Stimulated activated CD8-positive, alpha-beta memory T cell treated with anti-CD3 and anti-CD28 coated beads, Interleukin-15, amount 100 ng/mL, for 4 hours (primary cell): ENCODE measurements around the gene DFFA.
"Not testable (repeated sequence)": the region's sequence is repeated elsewhere in the genome, so short reads cannot be mapped to it uniquely, and the experiment has no call there.

Experiments
- DNase-seq, 2 donors: peaks; one replicate each; pipeline ENCODE4 v3.0.0-alpha.2; 2020; ENCODE audit warnings: low read depth in 2 of 2

Gene DFFA

DNA sequence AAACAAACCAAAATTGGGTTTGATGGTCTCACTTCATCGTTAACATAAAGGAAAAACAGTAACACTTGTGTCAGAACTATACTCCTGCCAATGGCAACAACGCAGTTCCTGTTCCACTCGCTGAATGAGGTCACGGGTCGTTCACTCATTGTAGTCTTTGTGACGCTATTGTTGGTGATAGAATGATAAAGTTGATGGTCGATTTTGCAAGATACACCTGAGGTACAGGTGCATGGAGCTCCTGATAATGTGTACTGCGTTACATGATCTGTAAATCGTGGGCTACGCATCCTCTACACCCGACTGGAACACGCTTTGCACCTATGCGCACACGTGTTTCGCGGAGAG, 42.5 kb downstream of the DFFA start:
- DNase-seq: no peak

DNA sequence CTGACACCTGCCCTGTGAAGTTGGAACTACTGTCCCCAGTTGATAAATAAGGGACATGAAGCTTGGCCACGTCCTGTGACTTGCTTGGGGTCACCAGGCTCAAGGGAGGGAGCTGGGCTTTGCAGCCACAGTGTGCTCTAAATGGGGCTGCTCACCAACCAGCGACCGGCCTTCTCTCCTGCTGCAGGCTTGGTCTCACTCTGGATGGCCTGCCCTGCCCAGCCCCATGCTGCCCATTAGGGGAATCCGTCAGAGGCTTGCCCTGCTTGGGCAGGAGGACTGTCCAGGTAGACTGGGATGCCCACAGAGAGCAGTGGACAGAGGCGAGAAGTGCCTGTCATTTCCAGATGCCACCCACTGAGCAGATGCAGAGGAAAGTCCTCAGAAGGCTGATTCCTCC, 43.3 kb downstream of the DFFA start:
- DNase-seq: no peak

DNA sequence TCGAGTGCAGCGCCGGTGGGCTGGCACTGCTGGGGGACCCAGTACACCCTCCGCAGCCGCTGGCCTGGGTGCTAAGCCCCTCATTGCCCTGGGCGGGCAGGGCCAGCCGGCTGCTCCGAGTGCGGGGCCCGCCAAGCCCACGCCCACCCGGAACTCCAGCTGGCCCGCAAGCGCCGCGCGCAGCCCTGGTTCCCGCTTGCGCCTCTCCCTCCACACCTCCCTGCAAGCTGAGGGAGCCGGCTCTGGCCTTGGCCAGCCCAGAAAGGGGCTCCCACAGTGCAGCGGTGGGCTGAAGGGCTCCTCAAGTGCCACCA, 45.8 kb downstream of the DFFA start:
- not testable (repeated sequence) for DNase-seq

DNA sequence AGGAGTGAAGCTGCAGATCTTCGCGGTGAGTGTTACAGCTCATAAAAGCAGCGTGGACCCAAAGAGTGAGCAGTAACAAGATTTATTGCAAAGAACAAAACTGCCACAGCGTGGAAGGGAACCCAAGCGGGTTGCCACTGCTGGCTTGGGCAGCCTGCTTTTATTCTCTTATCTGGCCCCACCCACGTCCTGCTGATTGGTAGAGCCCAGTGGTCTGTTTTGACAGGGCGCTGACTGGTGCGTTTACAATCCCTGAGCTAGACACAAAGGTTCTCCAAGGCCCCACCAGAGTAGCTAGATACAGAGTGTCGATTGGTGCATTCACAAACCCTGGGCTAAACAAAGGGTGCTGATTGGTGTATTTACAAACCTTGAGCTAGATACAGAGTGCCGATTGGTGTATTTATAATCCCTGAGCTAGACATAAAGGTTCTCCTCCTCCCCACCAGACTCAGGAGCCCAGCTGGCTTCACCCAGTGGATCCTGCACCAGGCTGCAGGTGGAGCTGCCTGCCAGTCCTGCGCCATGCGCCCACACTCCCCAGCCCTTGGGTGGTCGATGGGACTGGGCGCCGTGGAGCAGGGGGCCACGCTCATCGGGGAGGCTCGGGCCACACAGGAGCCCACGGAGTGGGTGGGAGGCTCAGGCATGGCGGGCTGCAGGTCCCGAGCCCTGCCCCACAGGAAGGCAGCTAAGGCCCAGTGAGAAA, 46.3 kb downstream of the DFFA start:
- DNase-seq: not testable (repeated sequence)

DNA sequence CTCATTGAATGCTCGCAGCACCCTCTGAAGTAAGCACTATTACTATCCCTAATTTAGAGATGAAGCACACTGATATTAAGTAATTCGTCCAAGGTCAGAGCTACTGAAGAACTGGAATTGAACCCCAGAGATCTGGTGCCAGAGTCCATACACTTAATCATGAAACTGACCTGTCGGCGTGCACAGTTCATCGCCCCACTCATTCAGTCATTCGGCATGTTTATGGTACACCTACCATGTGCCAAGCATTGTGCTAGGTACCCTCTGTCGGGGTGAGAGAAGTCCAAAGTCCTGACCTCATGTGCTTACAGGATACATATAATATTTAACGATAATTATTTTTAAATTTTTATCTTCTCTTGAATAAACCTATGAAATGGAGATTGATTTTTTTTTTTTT, 47.7 kb downstream of the DFFA start:
- DNase-seq: no peak

DNA sequence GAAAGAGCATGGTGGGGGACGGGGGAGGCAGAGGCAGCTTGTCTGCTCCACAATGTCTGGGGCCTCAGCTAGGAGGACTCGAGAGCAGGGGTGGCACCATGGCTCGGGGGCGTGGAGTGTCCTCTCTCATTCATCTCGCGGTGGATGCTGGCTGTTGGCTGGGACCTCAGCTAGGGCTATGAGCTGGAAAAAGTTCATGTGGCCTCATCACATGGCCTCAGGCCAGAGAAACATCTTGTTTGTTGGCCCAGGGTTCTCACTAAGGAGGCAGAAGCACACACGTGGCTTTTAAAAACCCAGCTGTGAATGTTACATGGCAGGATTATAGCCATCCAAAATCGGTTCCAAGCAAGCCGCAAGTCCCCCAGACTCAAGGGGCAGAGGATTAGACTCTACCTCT, 48.3 kb downstream of the DFFA start:
- no peak for DNase-seq

DNA sequence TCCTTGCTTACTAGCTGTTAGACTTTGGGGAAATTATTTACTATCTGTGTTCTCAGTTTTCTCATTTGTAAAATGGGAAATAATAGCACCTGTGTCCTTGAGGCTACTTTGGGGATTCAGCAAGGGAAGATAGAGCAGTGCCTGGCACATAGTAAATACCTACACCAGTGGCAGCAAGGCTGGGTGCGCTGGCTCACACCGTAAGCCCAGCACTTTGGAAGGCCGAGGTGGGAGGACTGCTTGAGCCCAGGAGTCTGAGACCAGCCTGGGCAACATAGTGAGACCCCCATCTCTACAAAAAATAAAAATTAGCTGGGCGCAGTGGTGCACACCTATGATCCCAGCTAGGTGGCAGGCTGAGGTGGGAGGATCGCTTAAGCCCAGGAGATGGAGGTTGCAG, 50.7 kb downstream of the DFFA start:
- DNase-seq: no peak

DNA sequence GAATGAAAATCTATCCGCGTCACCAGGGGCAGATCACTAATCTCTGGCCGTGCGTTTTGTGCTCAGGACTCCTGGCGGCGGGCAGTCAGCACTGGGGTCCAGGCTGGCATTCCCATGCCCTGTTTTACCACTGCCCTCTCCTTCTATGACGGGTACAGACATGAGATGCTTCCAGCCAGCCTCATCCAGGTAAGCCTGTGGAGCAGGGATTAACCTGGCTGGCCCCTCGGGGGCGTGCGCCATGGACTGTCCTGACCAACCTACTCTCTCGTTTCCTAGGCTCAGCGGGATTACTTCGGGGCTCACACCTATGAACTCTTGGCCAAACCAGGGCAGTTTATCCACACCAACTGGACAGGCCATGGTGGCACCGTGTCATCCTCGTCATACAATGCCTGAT, 53.0 kb downstream of the DFFA start:
- no peak for DNase-seq

DNA sequence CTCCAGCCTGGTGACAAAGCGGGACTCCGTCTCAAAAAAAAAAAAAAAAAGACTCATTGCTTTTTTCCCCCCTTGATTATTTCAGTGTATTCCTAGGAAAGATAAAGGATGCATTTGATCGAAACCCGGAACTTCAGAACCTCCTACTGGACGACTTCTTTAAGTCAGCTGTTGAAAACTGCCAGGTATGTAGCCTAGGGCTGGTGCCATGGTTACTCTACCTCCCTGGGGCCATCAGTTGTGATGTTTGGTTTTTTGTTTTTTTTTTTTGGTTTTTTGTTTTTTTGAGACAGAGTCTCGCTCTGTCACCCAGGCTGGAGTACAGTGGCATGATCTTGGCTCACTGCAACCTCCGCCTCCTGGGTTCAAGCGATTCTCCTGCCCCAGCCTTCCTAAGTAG, 53.6 kb downstream of the DFFA start:
- DNase-seq: not testable (repeated sequence)

DNA sequence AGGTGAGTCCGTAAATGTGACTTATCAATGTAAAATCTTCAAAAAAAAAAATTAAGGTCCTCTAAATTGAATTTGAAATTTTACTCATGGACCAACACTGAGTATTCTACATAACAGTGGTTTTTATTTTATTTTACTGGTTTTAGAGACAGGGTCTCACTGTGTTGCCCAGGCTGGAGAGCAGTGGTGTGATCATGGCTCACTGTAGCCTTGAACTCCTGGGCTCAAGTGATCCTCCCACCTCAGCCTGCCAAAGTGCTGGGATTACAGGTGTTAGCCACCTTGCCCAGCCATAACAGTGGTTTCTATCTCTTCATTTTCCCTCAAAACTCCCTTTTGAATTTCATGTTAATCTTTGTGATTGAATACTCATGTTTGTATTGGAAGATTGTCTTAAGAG, 56.4 kb downstream of the DFFA start:
- DNase-seq: not testable (repeated sequence)

DNA sequence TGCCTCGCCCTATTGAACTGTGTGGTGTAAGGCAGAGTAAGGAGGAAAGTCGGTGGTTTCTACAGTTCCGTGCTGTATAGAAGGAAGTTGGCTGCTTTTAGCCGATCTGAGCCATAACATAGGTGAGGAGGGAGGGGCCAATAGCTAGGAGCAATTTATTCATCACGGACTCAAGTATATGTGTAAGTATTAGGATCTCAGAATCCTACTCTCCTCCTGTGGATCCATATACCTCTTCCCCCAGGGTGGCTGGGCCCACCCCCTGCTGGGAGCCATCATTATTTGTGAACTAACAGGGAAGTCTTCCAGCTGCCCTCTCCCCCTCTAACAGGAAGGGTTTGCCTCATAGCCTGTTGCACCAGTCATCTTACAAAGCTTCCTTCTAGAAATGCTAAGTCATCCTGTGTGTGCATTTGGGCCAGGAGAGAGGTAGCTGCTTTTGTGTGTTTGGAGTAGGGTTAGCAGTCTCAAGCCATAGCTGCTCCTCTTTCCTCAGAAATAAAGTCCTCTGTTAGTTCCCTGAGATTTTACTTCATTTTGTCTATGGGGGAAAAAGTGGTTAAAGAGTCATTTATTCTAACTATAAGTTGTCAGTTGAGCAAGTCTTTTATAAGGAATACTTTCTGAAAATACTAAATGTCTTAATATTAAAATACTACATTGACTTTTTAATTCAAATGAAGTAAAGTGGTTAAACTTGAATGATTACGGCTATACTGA, 57.0 kb downstream of the DFFA start:
- DNase-seq: no peak

DNA sequence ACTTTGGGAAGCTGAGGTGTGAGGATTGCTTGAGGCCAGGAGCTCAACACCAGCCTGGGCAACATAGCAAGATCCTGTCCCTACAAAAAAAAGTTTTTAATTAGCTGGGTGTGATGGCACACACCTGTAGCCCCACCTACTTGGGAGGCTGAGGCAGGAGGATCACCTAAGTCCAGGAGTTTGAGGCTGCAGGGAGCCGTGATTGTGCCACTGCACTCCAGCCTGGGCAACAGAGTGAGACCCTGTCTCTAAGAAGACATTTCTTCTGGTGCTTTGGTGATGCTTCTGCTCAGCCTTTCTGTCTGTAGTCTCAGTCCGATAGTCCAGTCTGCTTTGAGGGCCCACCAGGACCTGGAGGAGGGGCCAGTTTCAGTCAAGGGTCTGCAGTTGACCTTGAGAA, 65.1 kb downstream of the DFFA start:
- no peak for DNase-seq
